BLaER1 (cell line): ENCODE measurements around the gene ATP8B4.

Experiments used
- H3K27ac ChIP-seq: shearing (Covaris generic); formaldehyde crosslinking; 2 replicates; pipeline ENCODE4 v1.8.1; 2022
- H3K27me3 ChIP-seq: shearing (Covaris generic); formaldehyde crosslinking; 2 replicates; pipeline ENCODE4 v1.8.1; 2022
- H3K36me3 ChIP-seq: shearing (Covaris generic); formaldehyde crosslinking; 2 replicates; pipeline ENCODE4 v1.8.1; 2022
- H3K4me1 ChIP-seq: shearing (Covaris generic); formaldehyde crosslinking; 2 replicates; pipeline ENCODE4 v1.8.1; 2022
- H3K4me2 ChIP-seq: shearing (Covaris generic); formaldehyde crosslinking; 2 replicates; pipeline ENCODE4 v1.8.1; 2022
- H3K4me3 ChIP-seq: shearing (Covaris generic); formaldehyde crosslinking; 2 replicates; pipeline ENCODE4 v1.8.1; 2022
- H3K9ac ChIP-seq: shearing (Covaris generic); formaldehyde crosslinking; 2 replicates; pipeline ENCODE4 v1.8.1; 2022
- H3K9me3 ChIP-seq: shearing (Covaris generic); formaldehyde crosslinking; 2 replicates; pipeline ENCODE4 v1.8.1; 2022
- H4K20me1 ChIP-seq: shearing (Covaris generic); formaldehyde crosslinking; 2 replicates; pipeline ENCODE4 v1.8.1; 2022
- Cebpa-rat ChIP-seq: shearing (Covaris generic); IDR thresholded peaks from 2 replicates; pipeline ENCODE4 v1.8.1; 2022

The ATP8B4 gene

GRCh38 chr15:49901996-49902684 is 216.9 kb downstream of the ATP8B4 start:
- Histone ChIP-seq H3K9me3 (no peaks in the 10 kb centered on the region), H3K9ac (no peak overlapping the region), H3K4me3 (no peak overlapping the region), H3K4me2 (no peak overlapping the region), H3K27me3 (no peaks in the 10 kb centered on the region), H3K36me3 (no peaks in the 10 kb centered on the region), H4K20me1 (no peaks in the 10 kb centered on the region), H3K27ac (no peak overlapping the region), H3K4me1 (no peaks in the 10 kb centered on the region)
- TF ChIP-seq Cebpa-rat = no peak

GRCh38 chr15:49901321-49901720 is 217.7 kb downstream of the ATP8B4 start:
- no peaks in the 10 kb centered on the region for H3K9me3 ChIP-seq
- no peaks in the 10 kb centered on the region for H3K4me1 ChIP-seq
- TF ChIP-seq Cebpa-rat = no peak
- no peaks in the 10 kb centered on the region for H3K27me3 ChIP-seq
- no peaks in the 10 kb centered on the region for H4K20me1 ChIP-seq
- no peak overlapping the region for H3K4me2 ChIP-seq
- H3K36me3 ChIP-seq = no peaks in the 10 kb centered on the region
- no peak overlapping the region for H3K9ac ChIP-seq
- no peak overlapping the region for H3K4me3 ChIP-seq
- H3K27ac ChIP-seq = no peak overlapping the region

GRCh38 chr15:49900903-49901235 is 218.2 kb downstream of the ATP8B4 start:
- H3K36me3 ChIP-seq = no peaks in the 10 kb centered on the region
- H3K4me2 ChIP-seq = no peak overlapping the region
- no peaks in the 10 kb centered on the region for H3K27me3 ChIP-seq
- H3K9ac ChIP-seq = no peak overlapping the region
- H3K9me3 ChIP-seq = no peaks in the 10 kb centered on the region
- no peak for TF ChIP-seq Cebpa-rat
- H3K27ac ChIP-seq = no peak overlapping the region
- H3K4me3 ChIP-seq = no peak overlapping the region
- H4K20me1 ChIP-seq = no peaks in the 10 kb centered on the region
- no peaks in the 10 kb centered on the region for H3K4me1 ChIP-seq

GRCh38 chr15:49900006-49900902 is 218.8 kb downstream of the ATP8B4 start:
- no peaks in the 10 kb centered on the region for H3K4me1 ChIP-seq
- H3K9ac ChIP-seq = no peak overlapping the region
- no peak overlapping the region for H3K4me2 ChIP-seq
- no peaks in the 10 kb centered on the region for H3K9me3 ChIP-seq
- no peaks in the 10 kb centered on the region for H4K20me1 ChIP-seq
- H3K27me3 ChIP-seq = no peaks in the 10 kb centered on the region
- no peak for TF ChIP-seq Cebpa-rat
- no peaks in the 10 kb centered on the region for H3K36me3 ChIP-seq
- H3K27ac ChIP-seq = no peak overlapping the region
- no peak overlapping the region for H3K4me3 ChIP-seq

- H3K36me3 ChIP-seq = no peaks in the 10 kb centered on the region
- H4K20me1 ChIP-seq = no peaks in the 10 kb centered on the region
- no peaks in the 10 kb centered on the region for H3K27me3 ChIP-seq
- no peak overlapping the region for H3K4me3 ChIP-seq
- H3K9me3 ChIP-seq = no peaks in the 10 kb centered on the region
- no peak for TF ChIP-seq Cebpa-rat
- no peak overlapping the region for H3K4me2 ChIP-seq
- no peak overlapping the region for H3K27ac ChIP-seq
- no peak overlapping the region for H3K9ac ChIP-seq
- no peaks in the 10 kb centered on the region for H3K4me1 ChIP-seq
Observed at GRCh38 chr15:49898575-49899283, 220.3 kb downstream of the ATP8B4 start.

DNA sequence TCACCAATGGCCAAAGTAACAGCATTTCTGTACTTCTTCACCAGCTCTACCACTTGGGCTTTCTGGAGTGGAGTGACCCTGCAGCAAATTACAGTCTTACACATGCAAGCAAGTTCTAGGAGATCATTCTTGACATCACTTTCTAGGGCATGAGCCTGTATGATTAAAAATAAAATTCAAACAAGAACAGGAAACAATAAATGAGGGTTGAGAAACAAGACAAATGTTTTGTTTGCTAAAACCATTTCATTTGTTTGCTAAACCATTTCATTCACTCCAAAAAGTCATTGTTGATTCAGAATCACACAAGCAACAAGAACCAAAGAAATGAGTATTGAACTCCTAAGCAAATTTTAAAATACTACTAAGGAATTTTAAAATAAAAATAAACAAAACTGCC is 220.9 kb downstream of the ATP8B4 start:
- Histone ChIP-seq H3K4me2 (no peak overlapping the region), H3K9me3 (no peaks in the 10 kb centered on the region), H4K20me1 (no peaks in the 10 kb centered on the region), H3K27me3 (no peaks in the 10 kb centered on the region), H3K9ac (no peak overlapping the region), H3K36me3 (no peaks in the 10 kb centered on the region), H3K4me1 (no peaks in the 10 kb centered on the region), H3K27ac (no peak overlapping the region), H3K4me3 (no peak overlapping the region)
- no peak for TF ChIP-seq Cebpa-rat

GRCh38 chr15:49895347-49896223 is 223.4 kb downstream of the ATP8B4 start:
- H4K20me1 ChIP-seq = no peaks in the 10 kb centered on the region
- no peak overlapping the region for H3K4me2 ChIP-seq
- no peak for TF ChIP-seq Cebpa-rat
- no peaks in the 10 kb centered on the region for H3K36me3 ChIP-seq
- H3K4me3 ChIP-seq = no peak overlapping the region
- no peaks in the 10 kb centered on the region for H3K27me3 ChIP-seq
- no peak overlapping the region for H3K9ac ChIP-seq
- H3K4me1 ChIP-seq = no peaks in the 10 kb centered on the region
- no peaks in the 10 kb centered on the region for H3K9me3 ChIP-seq
- no peak overlapping the region for H3K27ac ChIP-seq

GRCh38 chr15:49890689-49891088 is 228.3 kb downstream of the ATP8B4 start:
- Histone ChIP-seq H3K4me3 (no peak overlapping the region), H3K9ac (no peak overlapping the region), H3K9me3 (no peaks in the 10 kb centered on the region), H3K4me2 (no peak overlapping the region), H4K20me1 (no peaks in the 10 kb centered on the region), H3K27ac (no peak overlapping the region), H3K27me3 (no peaks in the 10 kb centered on the region), H3K36me3 (no peaks in the 10 kb centered on the region), H3K4me1 (no peaks in the 10 kb centered on the region)
- no peak for TF ChIP-seq Cebpa-rat

GRCh38 chr15:49889536-49889935 is 229.5 kb downstream of the ATP8B4 start:
- Histone ChIP-seq H3K4me3 (no peak overlapping the region), H3K27me3 (no peaks in the 10 kb centered on the region), H4K20me1 (no peaks in the 10 kb centered on the region), H3K4me2 (no peak overlapping the region), H3K36me3 (no peaks in the 10 kb centered on the region), H3K4me1 (no peaks in the 10 kb centered on the region), H3K9ac (no peak overlapping the region), H3K27ac (no peak overlapping the region), H3K9me3 (no peaks in the 10 kb centered on the region)
- TF ChIP-seq Cebpa-rat = no peak
